Astrocyte (in vitro differentiated cells and primary cell): ENCODE results near the gene ANTXR1. TPM values are rescaled to one million over a fixed set of nuclear protein-coding genes. Genes with fewer than 3 reads are reported as not detected.
A peak's percentile ranks its signal among the peaks of the same experiment; 100 is the strongest.

Experiments used
- DNase-seq: peaks from one replicate; pipeline ENCODE4 v3.0.0-alpha.2; 2010; ENCODE audit warnings: low read depth
- FAIRE-seq: peaks from 2 replicates; lab custom pipeline; 2011; peaks lifted over from hg19 to GRCh38; lab: Jason Lieb, UNC
- H2AFZ ChIP-seq: 2 replicates; pipeline ENCODE4 v1.6.0; 2012; ENCODE audit warnings: low read depth, low read length, inconsistent platforms
- H3K27ac ChIP-seq: 2 replicates; pipeline ENCODE4 v1.5.1; 2011; ENCODE audit warnings: low read depth, low read length, inconsistent platforms
- H3K27me3 ChIP-seq: 2 replicates; pipeline ENCODE4 v1.6.0; 2011; ENCODE audit warnings: low read length, inconsistent platforms; ENCODE audit not compliant: insufficient read depth
- H3K36me3 ChIP-seq: 2 replicates; pipeline ENCODE4 v1.5.1; 2011; ENCODE audit warnings: low read length, inconsistent platforms; ENCODE audit not compliant: insufficient read depth
- H3K4me1 ChIP-seq: 2 replicates; pipeline ENCODE4 v1.5.1; 2011; ENCODE audit warnings: low read length, inconsistent platforms; ENCODE audit not compliant: insufficient read depth
- H3K4me2 ChIP-seq: 2 replicates; pipeline ENCODE4 v1.6.0; 2012; ENCODE audit warnings: low read length, inconsistent platforms
- H3K4me3 ChIP-seq: 2 replicates; pipeline ENCODE4 v1.5.1; 2011; ENCODE audit warnings: low read depth, mild to moderate bottlenecking, low read length, inconsistent platforms; ENCODE audit not compliant: insufficient read depth
- H3K79me2 ChIP-seq: 2 replicates; pipeline ENCODE4 v1.6.0; 2012; ENCODE audit warnings: mild to moderate bottlenecking, low read length, inconsistent platforms; ENCODE audit not compliant: insufficient read depth
- H3K9ac ChIP-seq: 2 replicates; pipeline ENCODE4 v1.6.0; 2012; ENCODE audit warnings: mild to moderate bottlenecking, low read length, inconsistent platforms
- H3K9me3 ChIP-seq: 2 replicates; pipeline ENCODE4 v1.5.1; 2012; ENCODE audit warnings: low read depth, mild to moderate bottlenecking, low read length, inconsistent platforms; ENCODE audit not compliant: insufficient read depth
- H4K20me1 ChIP-seq: 2 replicates; pipeline ENCODE4 v1.6.0; 2012; ENCODE audit warnings: low read length, inconsistent platforms; ENCODE audit not compliant: insufficient read depth
- H3K27ac Mint-ChIP-seq: one replicate; pipeline ENCODE4 v1.8.0; 2021; ENCODE audit warnings: mild to moderate bottlenecking, mixed read lengths; ENCODE audit not compliant: unreplicated experiment
- H3K27me3 Mint-ChIP-seq: one replicate; pipeline ENCODE4 v1.8.0; 2021; ENCODE audit warnings: low read depth, mixed read lengths; ENCODE audit not compliant: unreplicated experiment
- H3K36me3 Mint-ChIP-seq: one replicate; pipeline ENCODE4 v1.8.0; 2021; ENCODE audit warnings: low read depth, mixed read lengths; ENCODE audit not compliant: unreplicated experiment
- H3K4me1 Mint-ChIP-seq: one replicate; pipeline ENCODE4 v1.8.0; 2021; ENCODE audit warnings: low read depth, mixed read lengths; ENCODE audit not compliant: unreplicated experiment
- H3K4me3 Mint-ChIP-seq: one replicate; pipeline ENCODE4 v1.8.0; 2021; ENCODE audit warnings: mild to moderate bottlenecking, moderate library complexity, mixed read lengths; ENCODE audit not compliant: unreplicated experiment
- H3K9me3 Mint-ChIP-seq: one replicate; pipeline ENCODE4 v1.8.0; 2021; ENCODE audit warnings: mild to moderate bottlenecking, mixed read lengths; ENCODE audit not compliant: unreplicated experiment
- CTCF ChIP-seq: IDR thresholded peaks from 2 replicates; pipeline ENCODE4 v1.5.1; 2011; ENCODE audit warnings: low read depth, mild to moderate bottlenecking, inconsistent platforms, low read length, moderate library complexity; ENCODE audit not compliant: insufficient read depth
- EZH2 ChIP-seq: IDR thresholded peaks from 2 replicates; pipeline ENCODE4 v1.6.1; 2012; ENCODE audit warnings: mild to moderate bottlenecking, low read length, inconsistent platforms; ENCODE audit not compliant: insufficient read depth
- total RNA-seq: library from RNA; stranded (reverse); gene quantifications from 2 replicates; pipeline ENCODE4 v1.2.1, GENCODE V29; 2021

Gene ANTXR1
- total RNA-seq, 1 donor from 2014 or later, result 67.8 TPM

- FAIRE-seq (peak; percentile 45), DNase-seq (no peak)
- Mint-ChIP-seq H3K4me1 (peaks cover 6% of the 10 kb centered on the region), H3K27ac (no peak overlapping the region), H3K36me3 (peaks cover 19% of the 10 kb centered on the region), H3K4me3 (no peak overlapping the region), H3K9me3 (peaks cover 5% of the 10 kb centered on the region), H3K27me3 (no peaks in the 10 kb centered on the region)
- Histone ChIP-seq H4K20me1 (peaks cover 14% of the 10 kb centered on the region), H3K79me2 (no peaks in the 10 kb centered on the region), H3K9me3 (no peaks in the 10 kb centered on the region), H3K4me2 (no peak overlapping the region), H3K36me3 (no peaks in the 10 kb centered on the region), H3K9ac (no peak overlapping the region), H3K4me3 (no peak overlapping the region), H3K27me3 (no peaks in the 10 kb centered on the region), H3K4me1 (peaks cover 7% of the 10 kb centered on the region), H2AFZ (no peak overlapping the region), H3K27ac (no peak overlapping the region)
- TF ChIP-seq EZH2 (no peak), CTCF (no peak)
Observed at GRCh38 chr2:69061525-69061924, 48.5 kb downstream of the ANTXR1 start.

- TF ChIP-seq EZH2 (no peak), CTCF (no peak)
- no peak for FAIRE-seq
- Mint-ChIP-seq H3K4me3 (no peak overlapping the region), H3K9me3 (peaks cover 5% of the 10 kb centered on the region), H3K27me3 (no peaks in the 10 kb centered on the region), H3K36me3 (peaks cover 21% of the 10 kb centered on the region), H3K4me1 (peaks cover 4% of the 10 kb centered on the region), H3K27ac (no peak overlapping the region)
- Histone ChIP-seq H4K20me1 (peaks cover 9% of the 10 kb centered on the region), H3K36me3 (no peaks in the 10 kb centered on the region), H3K27me3 (no peaks in the 10 kb centered on the region), H3K79me2 (no peaks in the 10 kb centered on the region), H2AFZ (no peak overlapping the region), H3K27ac (no peak overlapping the region), H3K4me3 (no peak overlapping the region), H3K9me3 (no peaks in the 10 kb centered on the region), H3K4me1 (peaks cover 7% of the 10 kb centered on the region), H3K9ac (no peak overlapping the region), H3K4me2 (no peak overlapping the region)
- no peak for DNase-seq
Observed at GRCh38 chr2:69062307-69062962, 49.5 kb downstream of the ANTXR1 start.

- Histone ChIP-seq H3K4me3 (no peak overlapping the region), H3K9me3 (no peaks in the 10 kb centered on the region), H2AFZ (no peak overlapping the region), H3K27ac (no peak overlapping the region), H4K20me1 (peaks cover 5% of the 10 kb centered on the region), H3K9ac (no peak overlapping the region), H3K36me3 (no peaks in the 10 kb centered on the region), H3K4me2 (no peak overlapping the region), H3K4me1 (peaks cover 7% of the 10 kb centered on the region), H3K27me3 (no peaks in the 10 kb centered on the region), H3K79me2 (no peaks in the 10 kb centered on the region)
- Mint-ChIP-seq H3K36me3 (peaks cover 10% of the 10 kb centered on the region), H3K4me1 (no peaks in the 10 kb centered on the region), H3K9me3 (no peaks in the 10 kb centered on the region), H3K4me3 (no peak overlapping the region), H3K27me3 (no peaks in the 10 kb centered on the region), H3K27ac (no peak overlapping the region)
- no peak for DNase-seq
- no peak for FAIRE-seq
- no peak for TF ChIP-seq EZH2
- no peak for TF ChIP-seq CTCF
Observed at GRCh38 chr2:69065735-69066336, 52.9 kb downstream of the ANTXR1 start.
